NOMO-1 treated with DMSO at 0.1 percent for 48 hours (cell line): ENCODE measurements around the gene MRPS27.

ENCODE experiments used
- DNase-seq: peaks from one replicate; lab custom pipeline; 2025; ENCODE audit not compliant: unreplicated experiment; lab: John Stamatoyannopoulos, UW

MRPS27 gene

GRCh38 chr5:72266862-72267261 is 53.2 kb downstream of the MRPS27 start:
- DNase-seq: no peak

- no peak for DNase-seq
Measured at GRCh38 chr5:72265032-72265877, 54.8 kb downstream of the MRPS27 start.

- DNase-seq: no peak
Measured at GRCh38 chr5:72256536-72256935, 63.5 kb downstream of the MRPS27 start.

GRCh38 chr5:72255670-72256069 is 64.4 kb downstream of the MRPS27 start:
- DNase-seq: no peak

GRCh38 chr5:72255237-72255636 is 64.8 kb downstream of the MRPS27 start:
- DNase-seq: no peak

- no peak for DNase-seq
Measured at GRCh38 chr5:72252574-72253155, 67.4 kb downstream of the MRPS27 start.

GRCh38 chr5:72252008-72252407 is 68.0 kb downstream of the MRPS27 start:
- DNase-seq: no peak

- no peak for DNase-seq
Measured at GRCh38 chr5:72251386-72251785, 68.7 kb downstream of the MRPS27 start.

GRCh38 chr5:72248410-72248981 is 71.5 kb downstream of the MRPS27 start:
- no peak for DNase-seq

GRCh38 chr5:72246954-72247442 is 73.0 kb downstream of the MRPS27 start:
- DNase-seq: no peak

GRCh38 chr5:72245951-72246532 is 74.0 kb downstream of the MRPS27 start:
- no peak for DNase-seq

- DNase-seq: no peak
Measured at GRCh38 chr5:72245546-72245945, 74.5 kb downstream of the MRPS27 start.

GRCh38 chr5:72244862-72245371 is 75.1 kb downstream of the MRPS27 start:
- no peak for DNase-seq

GRCh38 chr5:72243706-72244105 is 76.3 kb downstream of the MRPS27 start:
- no peak for DNase-seq

GRCh38 chr5:72242796-72243475 is 77.1 kb downstream of the MRPS27 start:
- no peak for DNase-seq

GRCh38 chr5:72241346-72242003 is 78.6 kb downstream of the MRPS27 start:
- DNase-seq: no peak

- DNase-seq: no peak
Measured at GRCh38 chr5:72238712-72239445, 81.2 kb downstream of the MRPS27 start.

GRCh38 chr5:72237879-72238278 is 82.2 kb downstream of the MRPS27 start:
- no peak for DNase-seq

- no peak for DNase-seq
Measured at GRCh38 chr5:72237415-72237814, 82.6 kb downstream of the MRPS27 start.

GRCh38 chr5:72235725-72236124 is 84.3 kb downstream of the MRPS27 start:
- no peak for DNase-seq
